ENCODE data around the gene CTNNA2.

CTNNA2 gene

DNA sequence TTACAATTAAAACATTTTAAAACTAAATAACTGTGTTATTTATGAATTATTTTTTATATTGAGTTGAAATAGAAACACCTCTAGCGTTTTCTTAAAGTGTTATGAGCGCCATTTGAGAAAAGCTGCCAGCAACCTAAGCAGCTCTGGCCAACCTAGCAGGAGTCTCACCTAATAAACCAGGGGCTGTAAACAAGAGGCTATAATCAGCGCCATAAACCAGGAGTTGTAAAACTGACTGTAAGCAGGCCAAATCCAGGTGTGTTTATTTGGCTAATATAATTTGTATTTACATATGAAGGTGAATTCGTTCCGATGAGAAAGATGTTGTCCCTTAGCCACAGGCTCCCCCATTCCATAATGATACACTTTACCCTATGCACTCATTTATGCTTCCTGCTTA lies 757.0 kb downstream of the CTNNA2 start:
- no peak for TF ChIP-seq POU6F1 (CRISPR knock-in tag; IDR thresholded peaks at IDR 0.05; ENCODE audit: borderline replicate concordance, low read depth)
- no peak for TF ChIP-seq ARNTL (CRISPR knock-in tag; IDR thresholded peaks at IDR 0.05; ENCODE audit: borderline replicate concordance, low read depth)
- no peak for TF ChIP-seq BACH2 (CRISPR knock-in tag; IDR thresholded peaks at IDR 0.05; ENCODE audit: borderline replicate concordance)
- TF ChIP-seq ZNF70 (CRISPR knock-in tag; IDR thresholded peaks at IDR 0.05) = no peak
- no peak for TF ChIP-seq TOX (CRISPR knock-in tag; IDR thresholded peaks at IDR 0.05; ENCODE audit: borderline replicate concordance)
- no peak for TF ChIP-seq ZFP3 (CRISPR knock-in tag; IDR thresholded peaks at IDR 0.05)
- TF ChIP-seq RARB (CRISPR knock-in tag; IDR thresholded peaks at IDR 0.05) = no peak
- no peak for TF ChIP-seq CSDC2 (CRISPR knock-in tag; IDR thresholded peaks at IDR 0.05)
- TF ChIP-seq ZNF8 (CRISPR knock-in tag; IDR thresholded peaks at IDR 0.05) = no peak
- no peak for TF ChIP-seq PPARA (CRISPR knock-in tag; IDR thresholded peaks at IDR 0.05; ENCODE audit: borderline replicate concordance)
- TF ChIP-seq ESRRG (CRISPR knock-in tag; IDR thresholded peaks at IDR 0.05) = no peak
- TF ChIP-seq SNAI2 (CRISPR knock-in tag; IDR thresholded peaks at IDR 0.05) = no peak
- TF ChIP-seq TSHZ2 (CRISPR knock-in tag; IDR thresholded peaks at IDR 0.05) = no peak

DNA sequence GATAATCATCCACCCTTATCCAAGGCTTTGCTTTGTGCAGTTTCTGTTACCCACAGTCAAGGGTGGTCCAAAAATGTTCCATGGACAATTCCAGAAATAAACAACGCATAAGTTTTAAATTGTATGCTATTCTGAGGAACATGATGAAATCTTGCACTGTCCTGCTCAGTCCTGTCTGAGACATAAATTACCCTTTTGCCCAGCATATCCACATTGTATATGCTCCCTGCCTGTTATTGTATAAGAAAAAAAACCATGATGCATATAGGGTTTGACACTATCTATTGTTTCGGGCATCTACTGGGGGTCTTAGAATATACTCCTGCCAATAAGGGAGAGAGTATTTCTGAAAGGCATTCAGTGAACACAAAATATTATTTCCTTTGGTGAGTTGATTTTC lies 767.7 kb downstream of the CTNNA2 start:
- TF ChIP-seq ZNF70 (CRISPR knock-in tag; IDR thresholded peaks at IDR 0.05) = no peak
- TF ChIP-seq ARNTL (CRISPR knock-in tag; IDR thresholded peaks at IDR 0.05; ENCODE audit: borderline replicate concordance, low read depth) = no peak
- no peak for TF ChIP-seq ZFP3 (CRISPR knock-in tag; IDR thresholded peaks at IDR 0.05)
- TF ChIP-seq PPARA (CRISPR knock-in tag; IDR thresholded peaks at IDR 0.05; ENCODE audit: borderline replicate concordance) = no peak
- TF ChIP-seq ISL1 (CRISPR knock-in tag; IDR thresholded peaks at IDR 0.05) = no peak
- TF ChIP-seq CSRNP3 (CRISPR knock-in tag; IDR thresholded peaks at IDR 0.05) = no peak
- no peak for TF ChIP-seq ZNF8 (CRISPR knock-in tag; IDR thresholded peaks at IDR 0.05)
- TF ChIP-seq, protein P1, sequence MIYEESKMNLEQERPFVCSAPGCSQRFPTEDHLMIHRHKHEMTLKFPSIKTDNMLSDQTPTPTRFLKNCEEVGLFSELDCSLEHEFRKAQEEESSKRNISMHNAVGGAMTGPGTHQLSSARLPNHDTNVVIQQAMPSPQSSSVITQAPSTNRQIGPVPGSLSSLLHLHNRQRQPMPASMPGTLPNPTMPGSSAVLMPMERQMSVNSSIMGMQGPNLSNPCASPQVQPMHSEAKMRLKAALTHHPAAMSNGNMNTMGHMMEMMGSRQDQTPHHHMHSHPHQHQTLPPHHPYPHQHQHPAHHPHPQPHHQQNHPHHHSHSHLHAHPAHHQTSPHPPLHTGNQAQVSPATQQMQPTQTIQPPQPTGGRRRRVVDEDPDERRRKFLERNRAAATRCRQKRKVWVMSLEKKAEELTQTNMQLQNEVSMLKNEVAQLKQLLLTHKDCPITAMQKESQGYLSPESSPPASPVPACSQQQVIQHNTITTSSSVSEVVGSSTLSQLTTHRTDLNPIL (CRISPR knock-in tag; IDR thresholded peaks at IDR 0.05; ENCODE audit: low read depth) = no peak
- TF ChIP-seq TCF4 (CRISPR knock-in tag; IDR thresholded peaks at IDR 0.05; ENCODE audit: borderline replicate concordance) = no peak
- TF ChIP-seq ZC3H10 (CRISPR knock-in tag; IDR thresholded peaks at IDR 0.05) = no peak
- no peak for TF ChIP-seq POU6F1 (CRISPR knock-in tag; IDR thresholded peaks at IDR 0.05; ENCODE audit: borderline replicate concordance, low read depth)
- no peak for TF ChIP-seq ZNF565 (CRISPR knock-in tag; conservative IDR thresholded peaks at IDR 0.05; ENCODE audit: low read depth)
- no peak for TF ChIP-seq RARB (CRISPR knock-in tag; IDR thresholded peaks at IDR 0.05)
- no peak for TF ChIP-seq SNAI2 (CRISPR knock-in tag; IDR thresholded peaks at IDR 0.05)
- TF ChIP-seq TOX (CRISPR knock-in tag; IDR thresholded peaks at IDR 0.05; ENCODE audit: borderline replicate concordance) = no peak
- TF ChIP-seq OSR1 (CRISPR knock-in tag; IDR thresholded peaks at IDR 0.05) = no peak
- no peak for TF ChIP-seq GLIS3 (CRISPR knock-in tag; IDR thresholded peaks at IDR 0.05)
- no peak for TF ChIP-seq CSDC2 (CRISPR knock-in tag; IDR thresholded peaks at IDR 0.05)
- no peak for TF ChIP-seq BACH2 (CRISPR knock-in tag; IDR thresholded peaks at IDR 0.05; ENCODE audit: borderline replicate concordance)
- ATAC-seq = no peak

More for the DNA sequence above, 757.0 kb downstream of the CTNNA2 start:
- no peak for ATAC-seq

DNA sequence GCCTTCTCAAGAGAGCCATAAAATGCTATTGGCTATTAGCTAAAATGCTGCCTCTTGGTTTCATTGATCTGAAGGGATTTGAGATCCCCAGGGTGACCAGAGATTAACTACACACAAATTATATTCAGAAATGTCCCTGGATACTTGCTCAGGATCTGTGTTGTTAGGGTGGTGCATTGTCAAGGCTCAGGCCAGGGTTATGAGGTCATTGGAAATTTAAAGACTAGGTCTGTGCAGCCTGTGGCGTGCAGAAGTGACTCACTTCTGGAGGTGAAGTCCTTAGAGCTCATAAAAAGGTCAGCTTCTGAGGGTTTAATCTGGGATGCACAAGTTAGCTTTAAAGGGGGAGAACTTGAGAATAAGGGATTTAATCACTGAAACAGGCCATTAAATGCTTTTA lies 768.2 kb downstream of the CTNNA2 start:
- TF ChIP-seq, protein P1 (CRISPR knock-in tag; IDR thresholded peaks at IDR 0.05; ENCODE audit: low read depth) = no peak
- no peak for TF ChIP-seq POU6F1 (CRISPR knock-in tag; IDR thresholded peaks at IDR 0.05; ENCODE audit: borderline replicate concordance, low read depth)
- TF ChIP-seq SNAI2 (CRISPR knock-in tag; IDR thresholded peaks at IDR 0.05) = no peak
- TF ChIP-seq CSDC2 (CRISPR knock-in tag; IDR thresholded peaks at IDR 0.05) = no peak
- no peak for TF ChIP-seq RARB (CRISPR knock-in tag; IDR thresholded peaks at IDR 0.05)
- no peak for TF ChIP-seq BACH2 (CRISPR knock-in tag; IDR thresholded peaks at IDR 0.05; ENCODE audit: borderline replicate concordance)
- TF ChIP-seq ZFP3 (CRISPR knock-in tag; IDR thresholded peaks at IDR 0.05) = no peak
- TF ChIP-seq ZC3H10 (CRISPR knock-in tag; IDR thresholded peaks at IDR 0.05) = no peak
- no peak for ATAC-seq
